ENCODE data around the gene RNF227.

DNA sequence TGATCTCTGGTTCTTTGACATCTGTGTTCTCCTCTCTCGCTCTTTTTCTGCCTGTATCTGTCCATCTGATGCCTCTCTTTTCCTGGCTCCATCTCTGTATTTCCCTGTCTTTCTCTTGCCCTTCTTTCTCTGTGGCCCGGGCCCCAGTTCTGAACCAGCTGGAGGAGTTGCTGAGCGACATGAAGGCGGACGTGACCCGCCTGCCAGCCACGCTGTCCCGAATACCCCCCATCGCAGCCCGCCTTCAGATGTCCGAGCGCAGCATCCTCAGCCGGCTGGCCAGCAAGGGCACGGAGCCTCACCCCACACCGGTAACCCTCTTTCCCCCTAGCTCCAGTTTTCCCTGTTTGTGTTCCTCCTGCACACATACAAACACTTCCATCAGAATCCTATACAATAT lies 5.8 kb downstream of the RNF227 start:
- TF ChIP-seq, protein P1, sequence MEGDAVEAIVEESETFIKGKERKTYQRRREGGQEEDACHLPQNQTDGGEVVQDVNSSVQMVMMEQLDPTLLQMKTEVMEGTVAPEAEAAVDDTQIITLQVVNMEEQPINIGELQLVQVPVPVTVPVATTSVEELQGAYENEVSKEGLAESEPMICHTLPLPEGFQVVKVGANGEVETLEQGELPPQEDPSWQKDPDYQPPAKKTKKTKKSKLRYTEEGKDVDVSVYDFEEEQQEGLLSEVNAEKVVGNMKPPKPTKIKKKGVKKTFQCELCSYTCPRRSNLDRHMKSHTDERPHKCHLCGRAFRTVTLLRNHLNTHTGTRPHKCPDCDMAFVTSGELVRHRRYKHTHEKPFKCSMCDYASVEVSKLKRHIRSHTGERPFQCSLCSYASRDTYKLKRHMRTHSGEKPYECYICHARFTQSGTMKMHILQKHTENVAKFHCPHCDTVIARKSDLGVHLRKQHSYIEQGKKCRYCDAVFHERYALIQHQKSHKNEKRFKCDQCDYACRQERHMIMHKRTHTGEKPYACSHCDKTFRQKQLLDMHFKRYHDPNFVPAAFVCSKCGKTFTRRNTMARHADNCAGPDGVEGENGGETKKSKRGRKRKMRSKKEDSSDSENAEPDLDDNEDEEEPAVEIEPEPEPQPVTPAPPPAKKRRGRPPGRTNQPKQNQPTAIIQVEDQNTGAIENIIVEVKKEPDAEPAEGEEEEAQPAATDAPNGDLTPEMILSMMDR (IDR thresholded peaks at IDR 0.05): no peak
- no peak for TF ChIP-seq POLR2A (IDR thresholded peaks at IDR 0.05)

Data from uterus (tissue), 2 donors.